ENCODE results near the gene AFAP1. TPM values are rescaled to one million over a fixed set of nuclear protein-coding genes. Genes with fewer than 3 reads are reported as not detected.

Gene AFAP1
- total and polyA plus RNA-seq, 8 donors = 23.6 to 31.4 (median 27.4) TPM

GRCh38 chr4:7786040-7786439 lies 153.6 kb downstream of the AFAP1 start:
- intact Hi-C loops (cut with DNase I) = no loop called here
- TF ChIP-seq CTCF (IDR thresholded peaks at IDR 0.05) = no peak
- H3K36me3 ChIP-seq = peaks cover 0 to 5% of the 10 kb centered on the region in 2 donors
- ATAC-seq (no peak), DNase-seq (no peak)
- no peaks in the 10 kb centered on the region for H3K27me3 ChIP-seq
- peaks cover 9 to 18% of the 10 kb centered on the region in 2 donors for H3K4me1 ChIP-seq
- H3K4me3 ChIP-seq = no peak overlapping the region
- H3K9me3 ChIP-seq = no peaks in the 10 kb centered on the region
- no peak overlapping the region for H3K27ac ChIP-seq

- intact Hi-C loops (cut with DNase I) = no loop called here
- H3K9me3 ChIP-seq = no peaks in the 10 kb centered on the region
- no peak for DNase-seq
- ATAC-seq = no peak
- no peak overlapping the region for H3K4me3 ChIP-seq
- H3K4me1 ChIP-seq = peaks cover 9 to 18% of the 10 kb centered on the region in 2 donors
- TF ChIP-seq CTCF (IDR thresholded peaks at IDR 0.05) = no peak
- H3K27me3 ChIP-seq = no peaks in the 10 kb centered on the region
- peaks cover 0 to 5% of the 10 kb centered on the region in 2 donors for H3K36me3 ChIP-seq
- no peak overlapping the region for H3K27ac ChIP-seq
Measured at GRCh38 chr4:7785017-7785416, 154.6 kb downstream of the AFAP1 start.

GRCh38 chr4:7784131-7784870 lies 155.4 kb downstream of the AFAP1 start:
- Histone ChIP-seq H3K4me3 (no peak overlapping the region), H3K27me3 (no peaks in the 10 kb centered on the region), H3K36me3 (peaks cover 0 to 5% of the 10 kb centered on the region in 2 donors), H3K9me3 (no peaks in the 10 kb centered on the region), H3K4me1 (peaks cover 9 to 22% of the 10 kb centered on the region in 2 donors), H3K27ac (no peak overlapping the region)
- intact Hi-C loops (cut with DNase I) = no loop called here
- no peak for ATAC-seq
- DNase-seq = no peak
- no peak for TF ChIP-seq CTCF (IDR thresholded peaks at IDR 0.05)

DNA sequence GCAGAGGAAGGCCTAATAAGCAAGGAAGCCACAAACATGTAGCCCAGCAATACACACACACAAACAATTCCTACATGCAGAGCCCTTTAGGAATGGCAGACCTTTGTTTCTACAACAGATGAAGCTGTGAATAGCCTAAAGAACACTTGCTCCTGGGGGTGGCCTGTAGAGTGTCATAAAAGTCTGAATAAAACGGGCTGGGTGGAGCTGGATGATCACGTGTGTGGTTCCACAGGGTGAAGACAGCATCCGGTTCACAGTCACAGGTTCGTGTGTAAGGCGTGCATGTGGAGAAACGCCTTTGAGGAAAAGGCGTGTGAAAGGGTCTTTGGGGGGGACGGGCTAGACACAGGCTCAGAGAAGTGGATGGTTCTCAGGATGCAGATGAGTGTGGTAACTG lies 156.1 kb downstream of the AFAP1 start:
- Histone ChIP-seq H3K27ac (no peak overlapping the region), H3K27me3 (no peaks in the 10 kb centered on the region), H3K4me3 (no peak overlapping the region), H3K9me3 (no peaks in the 10 kb centered on the region), H3K36me3 (peaks cover 0 to 6% of the 10 kb centered on the region in 2 donors), H3K4me1 (peaks cover 6 to 17% of the 10 kb centered on the region in 2 donors)
- DNase-seq = no peak
- intact Hi-C loops (cut with DNase I) = no loop called here
- TF ChIP-seq CTCF (IDR thresholded peaks at IDR 0.05) = no peak
- ATAC-seq = no peak

DNA sequence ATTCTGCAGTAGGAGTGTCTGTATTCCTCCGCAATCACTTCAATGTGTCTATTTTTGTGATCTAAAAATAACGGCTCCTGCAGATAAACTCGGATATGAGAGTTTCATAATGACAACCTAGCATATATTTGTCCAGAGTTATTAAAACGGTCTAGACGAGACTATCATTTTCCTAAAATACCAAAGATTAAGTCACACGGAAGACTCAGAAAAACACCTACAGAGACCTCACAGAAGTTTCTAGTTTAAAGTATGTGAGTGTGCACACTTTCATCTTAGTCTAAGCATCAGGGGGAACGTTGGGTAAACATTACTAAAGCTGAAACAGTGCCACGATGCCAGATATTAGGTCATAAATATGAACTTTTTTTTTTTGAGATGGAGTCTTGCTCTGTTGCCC lies 156.9 kb downstream of the AFAP1 start:
- H3K4me3 ChIP-seq = no peak overlapping the region
- TF ChIP-seq CTCF (IDR thresholded peaks at IDR 0.05) = no peak
- peaks cover 0 to 14% of the 10 kb centered on the region in 2 donors for H3K36me3 ChIP-seq
- no peaks in the 10 kb centered on the region for H3K27me3 ChIP-seq
- peaks cover 6 to 17% of the 10 kb centered on the region in 2 donors for H3K4me1 ChIP-seq
- H3K27ac ChIP-seq = no peak overlapping the region
- H3K9me3 ChIP-seq = no peaks in the 10 kb centered on the region
- intact Hi-C loops (cut with DNase I) = no loop called here
- no peak for DNase-seq
- no peak for ATAC-seq

Measured in left lung (tissue), 10 donors.